OCI-LY1 (cell line): ENCODE results near the gene TBC1D8.

Experiments
- H2AFZ ChIP-seq: fragments of 200-600 bp; sonication (generic), shearing (Covaris generic); 2 replicates; pipeline ENCODE4 v1.6.0; 2014; ENCODE audit warnings: antibody characterized with exemption, mild to moderate bottlenecking, low read length
- H3F3A ChIP-seq: fragments of 200-600 bp; sonication (generic), shearing (Covaris generic); 2 replicates; pipeline ENCODE4 v1.6.0; 2014; ENCODE audit warnings: mild to moderate bottlenecking, antibody characterized with exemption, low read length, moderate library complexity; ENCODE audit not compliant: insufficient read depth
- H3K27ac ChIP-seq: fragments of 200-600 bp; sonication (generic); 2 replicates; pipeline ENCODE4 v1.5.1; 2014; ENCODE audit warnings: low read length, mixed run types, mild to moderate bottlenecking, low read depth; ENCODE audit not compliant: poor library complexity, severe bottlenecking
- H3K27me3 ChIP-seq: fragments of 200-600 bp; sonication (generic); 2 replicates; pipeline ENCODE4 v1.6.0; 2014; ENCODE audit warnings: antibody characterized with exemption, mild to moderate bottlenecking, low read length, moderate library complexity; ENCODE audit not compliant: insufficient read depth
- H3K36me3 ChIP-seq: fragments of 200-600 bp; sonication (generic); 2 replicates; pipeline ENCODE4 v1.6.1; 2014; ENCODE audit warnings: mild to moderate bottlenecking, antibody characterized with exemption, low read length, moderate library complexity, mixed read lengths; ENCODE audit not compliant: insufficient read depth
- H3K4me1 ChIP-seq: fragments of 200-600 bp; sonication (generic); 2 replicates; pipeline ENCODE4 v1.5.1; 2014; ENCODE audit warnings: mild to moderate bottlenecking, low read length, moderate library complexity; ENCODE audit not compliant: insufficient read depth, severe bottlenecking
- H3K4me2 ChIP-seq: fragments of 200-600 bp; sonication (generic), shearing (Covaris generic); 2 replicates; pipeline ENCODE4 v1.6.1; 2014; ENCODE audit warnings: low read length
- H3K4me3 ChIP-seq: fragments of 200-600 bp; sonication (generic); 2 replicates; pipeline ENCODE4 v1.5.1; 2014; ENCODE audit warnings: low read length, low read depth, mild to moderate bottlenecking, mixed read lengths; ENCODE audit not compliant: poor library complexity, severe bottlenecking
- H3K79me2 ChIP-seq: fragments of 200-600 bp; shearing (Covaris generic); 2 replicates; pipeline ENCODE4 v1.6.1; 2016; ENCODE audit warnings: mixed run types, low read length, mixed read lengths; ENCODE audit not compliant: insufficient read depth
- H3K9ac ChIP-seq: fragments of 200-600 bp; sonication (generic), shearing (Covaris generic); 2 replicates; pipeline ENCODE4 v1.6.1; 2014; ENCODE audit warnings: mild to moderate bottlenecking, low read length, mixed read lengths
- H3K9me2 ChIP-seq: fragments of 200-600 bp; sonication (generic), shearing (Covaris generic); 2 replicates; pipeline ENCODE4 v1.6.1; 2014; ENCODE audit warnings: low read depth, mild to moderate bottlenecking, low read length, mixed read lengths
- H3K9me3 ChIP-seq: fragments of 200-600 bp; shearing (Covaris generic); 2 replicates; pipeline ENCODE4 v1.6.1; 2014; ENCODE audit warnings: low read length, mixed read lengths
- H4K20me1 ChIP-seq: fragments of 200-600 bp; sonication (generic), shearing (Covaris generic); 2 replicates; pipeline ENCODE4 v1.6.0; 2016; ENCODE audit warnings: mild to moderate bottlenecking, low read length; ENCODE audit not compliant: insufficient read depth
- CTCF ChIP-seq: fragments of 200-600 bp; sonication (generic), shearing (Covaris generic); IDR thresholded peaks from 2 replicates; pipeline ENCODE4 v1.5.1; 2017; ENCODE audit warnings: mild to moderate bottlenecking, antibody characterized with exemption, low read length, moderate library complexity, mixed read lengths
- EZH2 ChIP-seq: fragments of 200-600 bp; sonication (generic), shearing (Covaris generic); IDR thresholded peaks from 2 replicates; pipeline ENCODE4 v1.8.0; 2017; ENCODE audit warnings: borderline replicate concordance, mixed run types, mild to moderate bottlenecking, antibody characterized with exemption, low read length, moderate library complexity, mixed read lengths

The TBC1D8 gene

DNA sequence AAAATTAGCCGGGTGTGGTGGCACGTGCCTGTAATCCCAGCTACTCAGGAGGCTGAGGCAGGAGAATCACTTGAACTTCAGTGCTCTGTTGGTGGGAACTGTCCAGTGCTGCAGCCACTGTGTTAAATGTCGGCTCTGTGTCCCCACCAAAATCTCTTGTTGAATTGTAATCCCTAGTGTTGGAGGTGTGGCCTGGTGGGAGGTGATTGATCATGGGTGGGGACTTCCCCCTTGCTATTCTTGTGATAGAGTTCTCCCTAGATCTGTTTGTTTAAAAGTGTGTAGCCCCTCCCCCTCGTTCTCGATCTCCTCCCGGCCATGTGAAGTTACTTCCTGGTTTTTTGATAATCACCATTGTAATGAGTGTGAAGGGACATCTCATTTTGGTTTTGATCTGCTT lies 158.9 kb downstream of the TBC1D8 start:
- Histone ChIP-seq H2AFZ (no peak overlapping the region), H3K27me3 (no peaks in the 10 kb centered on the region), H3K79me2 (no peaks in the 10 kb centered on the region), H3K9me2 (no peaks in the 10 kb centered on the region), H4K20me1 (no peaks in the 10 kb centered on the region), H3K4me1 (peaks cover 3% of the 10 kb centered on the region), H3K9ac (no peak overlapping the region), H3K27ac (no peak overlapping the region), H3K9me3 (no peaks in the 10 kb centered on the region), H3K4me2 (no peak overlapping the region), H3K36me3 (no peaks in the 10 kb centered on the region; the same call in 1 of the 2 replicates), H3F3A (no peaks in the 10 kb centered on the region), H3K4me3 (no peak overlapping the region)
- TF ChIP-seq EZH2 (no peak), CTCF (no peak)

DNA sequence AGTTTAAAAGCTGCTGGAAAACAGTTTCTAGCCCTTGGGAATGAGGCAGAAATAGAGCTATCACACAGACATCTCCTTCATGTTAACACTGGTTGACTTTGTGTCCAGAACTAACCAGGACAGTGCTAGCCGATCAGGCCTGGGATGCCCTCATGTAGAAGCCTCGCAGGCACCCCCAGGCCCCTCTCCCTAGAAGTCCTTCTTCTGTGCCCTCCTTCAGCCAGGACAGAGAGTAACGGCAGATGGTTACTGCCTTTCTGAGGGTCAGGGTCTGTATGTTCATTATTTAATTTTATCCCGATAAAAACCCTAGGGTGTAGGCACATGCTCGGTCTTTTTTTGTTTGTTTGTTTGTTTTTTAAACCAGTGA lies 159.8 kb downstream of the TBC1D8 start:
- peaks cover 3% of the 10 kb centered on the region for H3K4me1 ChIP-seq
- no peak overlapping the region for H3K4me3 ChIP-seq
- H3K27me3 ChIP-seq: no peaks in the 10 kb centered on the region
- no peak overlapping the region for H2AFZ ChIP-seq
- no peaks in the 10 kb centered on the region for H3F3A ChIP-seq
- H3K27ac ChIP-seq: no peak overlapping the region
- H3K9me2 ChIP-seq: no peaks in the 10 kb centered on the region
- no peaks in the 10 kb centered on the region for H3K9me3 ChIP-seq
- H3K9ac ChIP-seq: no peak overlapping the region
- no peaks in the 10 kb centered on the region; the same call in 1 of the 2 replicates for H3K36me3 ChIP-seq
- no peaks in the 10 kb centered on the region for H3K79me2 ChIP-seq
- TF ChIP-seq EZH2 (no peak), CTCF (no peak)
- H4K20me1 ChIP-seq: no peaks in the 10 kb centered on the region
- H3K4me2 ChIP-seq: no peak overlapping the region

GRCh38 chr2:100990650-100991403 lies 160.4 kb downstream of the TBC1D8 start:
- no peak for TF ChIP-seq EZH2
- no peaks in the 10 kb centered on the region for H4K20me1 ChIP-seq
- no peaks in the 10 kb centered on the region for H3K9me2 ChIP-seq
- no peak overlapping the region for H3K4me3 ChIP-seq
- no peaks in the 10 kb centered on the region; the same call in 1 of the 2 replicates for H3K36me3 ChIP-seq
- peaks cover 3% of the 10 kb centered on the region for H3K4me1 ChIP-seq
- no peak overlapping the region for H2AFZ ChIP-seq
- no peaks in the 10 kb centered on the region for H3K27me3 ChIP-seq
- H3K9me3 ChIP-seq: no peaks in the 10 kb centered on the region
- no peaks in the 10 kb centered on the region for H3F3A ChIP-seq
- no peak overlapping the region for H3K9ac ChIP-seq
- no peak overlapping the region for H3K4me2 ChIP-seq
- H3K79me2 ChIP-seq: no peaks in the 10 kb centered on the region
- H3K27ac ChIP-seq: no peak overlapping the region

GRCh38 chr2:100990166-100990565 lies 161.0 kb downstream of the TBC1D8 start:
- Histone ChIP-seq H3K4me2 (no peak overlapping the region), H4K20me1 (no peaks in the 10 kb centered on the region), H3F3A (no peaks in the 10 kb centered on the region), H3K27ac (no peak overlapping the region), H2AFZ (no peak overlapping the region), H3K9me3 (no peaks in the 10 kb centered on the region), H3K9me2 (no peaks in the 10 kb centered on the region), H3K4me1 (peaks cover 3% of the 10 kb centered on the region), H3K27me3 (no peaks in the 10 kb centered on the region), H3K36me3 (no peaks in the 10 kb centered on the region; the same call in 1 of the 2 replicates), H3K4me3 (no peak overlapping the region), H3K9ac (no peak overlapping the region), H3K79me2 (no peaks in the 10 kb centered on the region)
- TF ChIP-seq EZH2 (no peak), CTCF (no peak)
